Activated naive CD4-positive, alpha-beta T cell (primary cell): ENCODE results near the gene KIAA1755.
"Not testable (repeated sequence)": the region's sequence is repeated elsewhere in the genome, so short reads cannot be mapped to it uniquely, and the experiment has no call there.

Experiments used
- DNase-seq, 4 experiments: peaks; one replicate each; lab custom pipeline; 2025; lab: John Stamatoyannopoulos, UW

KIAA1755 gene

DNA sequence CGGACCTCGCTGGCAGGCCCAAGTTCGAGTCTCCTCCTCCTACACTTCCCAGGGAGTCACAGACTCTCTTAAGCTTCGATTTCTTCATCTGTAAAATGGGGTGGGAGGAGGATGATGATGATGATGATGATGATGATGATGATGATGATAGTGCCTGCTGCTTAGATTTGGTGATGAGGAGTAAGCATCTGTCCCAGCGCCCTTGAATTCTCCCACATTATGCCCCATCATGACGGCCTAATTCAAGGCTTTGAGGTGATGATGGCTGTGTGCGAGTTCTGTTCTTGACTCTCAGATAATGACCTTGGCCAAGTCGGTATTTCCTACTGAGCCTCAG, 487 bp upstream of the KIAA1755 start:
- no peak for DNase-seq

DNA sequence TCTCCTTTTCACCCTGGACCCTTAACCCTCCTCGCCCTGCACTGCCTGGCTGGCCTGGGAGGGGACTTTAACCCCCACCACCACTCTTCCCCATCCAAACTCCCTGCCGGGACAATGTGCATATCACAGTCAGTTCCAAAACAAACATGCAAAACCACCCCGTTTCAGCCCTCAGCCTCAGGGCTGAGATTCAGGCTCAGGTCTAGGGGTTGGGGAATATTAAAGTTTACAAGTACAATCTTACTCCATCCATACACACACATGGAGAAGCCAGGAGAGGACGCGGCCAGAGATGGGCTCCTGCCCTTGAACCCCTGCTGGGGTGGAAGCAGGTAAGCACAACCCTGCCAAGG, 534 bp downstream of the KIAA1755 start:
- no peak for DNase-seq

DNA sequence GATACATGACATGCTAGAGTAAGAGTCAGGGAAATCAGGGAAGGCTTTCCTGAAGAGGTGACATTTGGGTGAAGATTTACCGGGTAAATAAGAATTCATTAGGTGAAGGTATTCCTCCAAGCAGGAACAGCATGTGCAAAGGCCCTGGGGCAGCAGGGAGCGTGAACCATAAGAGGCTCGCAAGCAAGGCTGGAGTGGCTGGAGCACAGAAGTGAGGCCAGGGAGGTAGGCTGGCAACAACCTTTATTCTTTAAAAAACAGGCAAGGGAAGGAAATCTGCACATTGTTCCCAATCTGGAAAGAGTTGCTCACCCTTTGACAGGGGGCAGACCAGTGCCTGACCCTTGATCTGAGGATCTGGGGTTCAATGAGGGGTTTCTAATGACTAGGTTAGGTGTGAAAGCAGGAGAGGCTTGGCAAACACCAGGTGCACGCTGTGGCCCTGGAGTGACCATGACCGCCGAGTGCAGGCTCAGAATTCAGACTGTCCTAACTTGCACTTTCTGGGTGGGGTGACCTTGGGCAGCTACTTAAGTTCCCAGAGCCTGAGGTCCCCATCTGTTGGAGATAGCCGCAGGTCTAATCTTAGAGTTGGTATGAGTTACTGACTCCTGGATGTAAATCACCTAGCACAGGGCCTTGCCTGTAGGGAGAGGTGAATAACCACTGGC, 1.9 kb downstream of the KIAA1755 start:
- DNase-seq: no peak

DNA sequence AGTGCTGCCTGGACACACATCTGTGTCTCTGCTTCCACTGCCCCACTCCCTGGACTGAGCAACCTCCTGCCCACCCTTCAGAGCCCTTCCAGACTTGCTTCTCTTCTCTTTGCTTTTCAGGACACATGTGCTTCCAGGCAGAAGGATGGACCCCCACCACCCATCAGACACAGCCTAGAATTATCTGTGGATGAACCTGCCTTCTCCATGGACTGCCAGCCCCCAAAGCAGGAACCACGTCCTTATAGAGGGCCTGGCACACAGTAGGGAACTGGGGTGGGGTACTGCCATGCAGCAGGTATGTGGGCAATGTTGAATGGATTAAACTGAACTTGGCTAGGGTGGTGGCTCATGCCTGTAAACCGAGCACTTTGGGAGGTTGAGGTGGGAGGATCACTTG, 3.6 kb downstream of the KIAA1755 start:
- no peak for DNase-seq

DNA sequence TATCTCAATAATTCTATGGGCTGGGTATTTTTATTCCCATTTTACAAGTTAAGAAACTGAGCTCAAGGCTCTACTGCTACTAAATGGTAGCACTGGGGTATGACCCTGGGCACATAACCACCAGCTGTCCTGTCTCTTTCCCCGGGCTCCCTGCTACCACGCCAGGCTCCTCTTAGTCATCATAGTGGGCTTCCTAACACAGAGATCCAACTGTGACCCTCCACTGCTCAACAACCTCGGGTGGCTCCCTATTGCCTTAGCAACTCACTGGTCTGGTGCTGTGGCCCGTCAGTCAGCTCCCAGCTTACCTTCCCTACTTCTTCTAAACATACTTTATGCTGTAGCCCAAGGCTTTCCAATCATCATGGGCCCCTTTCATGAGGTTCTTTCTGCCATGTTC, 4.5 kb downstream of the KIAA1755 start:
- no peak for DNase-seq

DNA sequence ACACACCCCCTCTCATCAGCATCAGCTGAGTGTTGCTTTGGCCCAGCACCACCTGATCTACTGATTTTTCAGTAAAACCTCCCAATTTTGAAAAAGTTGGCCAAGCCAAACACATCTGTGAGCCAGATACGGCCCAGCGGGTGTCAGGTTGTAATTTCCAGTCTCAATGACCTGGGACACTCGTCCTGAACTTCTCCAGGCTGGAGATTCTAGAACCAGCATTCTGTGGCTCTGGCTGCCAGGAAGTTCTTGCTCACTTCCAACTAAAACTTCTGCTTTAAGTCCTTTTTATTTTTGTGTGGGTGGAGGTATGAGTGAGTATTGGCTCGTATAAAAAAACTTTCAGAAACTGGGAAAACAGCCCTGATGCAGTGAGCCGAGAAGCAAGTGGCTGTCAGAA, 5.1 kb downstream of the KIAA1755 start:
- DNase-seq: no peak

DNA sequence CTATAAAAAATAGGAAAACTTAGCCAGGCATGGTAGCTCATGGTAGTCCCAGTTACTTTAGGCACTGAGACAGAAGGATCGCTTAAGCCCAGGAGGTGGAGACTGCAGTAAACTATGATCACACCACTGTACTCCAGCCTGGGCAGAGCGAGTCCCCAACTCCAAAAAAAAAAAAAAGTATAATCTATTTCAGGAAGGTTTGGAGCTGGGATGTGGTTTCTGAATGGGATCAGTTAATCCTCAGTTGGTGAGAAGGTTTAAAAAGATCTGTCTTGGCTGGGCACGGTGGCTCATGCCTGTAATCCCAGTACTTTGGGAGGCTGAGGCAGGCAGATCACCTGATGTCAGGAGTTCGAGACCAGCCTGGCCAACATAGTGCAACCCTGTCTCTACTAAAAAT, 5.9 kb downstream of the KIAA1755 start:
- not testable (repeated sequence) for DNase-seq

DNA sequence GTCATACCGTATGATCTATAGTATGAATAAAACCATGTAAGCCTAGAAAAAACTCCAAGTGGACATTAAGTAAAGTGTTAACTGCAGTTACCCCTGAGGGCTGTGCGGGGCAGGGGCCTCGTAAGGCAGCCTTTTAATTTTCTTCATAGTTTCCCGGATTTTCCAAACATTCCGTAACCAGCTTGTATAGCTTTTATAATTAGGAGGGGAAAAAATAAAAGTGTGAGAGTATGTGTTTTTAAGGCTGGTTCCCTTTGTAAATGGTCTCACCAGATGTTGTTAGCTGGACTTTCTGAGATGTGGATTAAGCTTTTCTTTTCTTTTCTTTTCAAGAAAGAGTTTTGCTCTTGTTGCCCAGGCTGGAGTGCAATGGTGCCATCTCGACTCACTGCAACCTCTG, 7.0 kb downstream of the KIAA1755 start:
- DNase-seq: no peak

DNA sequence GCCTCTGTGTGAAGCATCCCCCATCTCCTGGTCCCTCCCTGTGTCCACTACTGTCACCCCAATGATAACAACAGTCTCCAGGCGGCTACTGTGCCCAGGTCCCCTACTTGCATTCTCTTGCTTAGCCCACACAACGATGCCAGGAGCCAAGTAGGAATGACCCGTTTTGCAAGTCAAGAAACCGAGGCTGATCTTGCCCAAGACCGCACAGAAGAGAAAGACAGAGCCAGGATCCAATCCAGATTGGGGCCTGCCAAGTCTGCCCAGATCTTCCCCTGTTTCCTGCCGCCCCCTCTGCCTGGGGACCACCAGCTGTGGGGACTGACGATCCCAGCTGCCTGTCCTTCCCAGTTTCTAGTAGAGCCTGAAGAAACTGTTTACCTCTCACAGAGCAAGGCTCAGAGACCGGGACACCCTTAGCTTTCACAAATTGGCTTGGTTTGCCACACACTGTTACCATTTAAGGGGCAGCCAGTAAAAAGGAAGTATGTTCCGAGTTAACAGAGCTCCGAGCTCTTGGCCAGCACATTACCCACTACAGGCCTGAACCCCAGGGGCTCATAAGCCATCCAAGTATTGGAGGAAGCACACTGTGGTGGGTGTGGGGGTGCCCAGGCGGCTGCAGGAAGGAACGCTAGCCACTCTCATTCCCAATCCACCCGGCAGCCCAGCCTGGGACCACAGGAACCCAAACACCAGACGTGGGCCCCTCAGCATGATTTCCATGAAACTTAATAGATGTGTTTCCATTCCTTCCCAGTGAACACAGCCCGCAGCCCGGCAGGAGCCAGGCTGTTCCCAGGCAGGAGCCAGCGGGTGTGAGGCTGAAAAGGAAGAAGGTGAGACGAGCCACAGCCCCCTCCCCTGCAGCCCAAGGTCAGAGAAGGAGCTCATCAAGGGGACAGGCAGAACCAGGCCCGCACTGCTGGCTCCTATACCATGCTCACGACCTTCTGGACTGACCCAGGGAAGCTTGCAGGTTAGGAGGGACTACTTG, 7.9 kb downstream of the KIAA1755 start:
- no peak for DNase-seq

DNA sequence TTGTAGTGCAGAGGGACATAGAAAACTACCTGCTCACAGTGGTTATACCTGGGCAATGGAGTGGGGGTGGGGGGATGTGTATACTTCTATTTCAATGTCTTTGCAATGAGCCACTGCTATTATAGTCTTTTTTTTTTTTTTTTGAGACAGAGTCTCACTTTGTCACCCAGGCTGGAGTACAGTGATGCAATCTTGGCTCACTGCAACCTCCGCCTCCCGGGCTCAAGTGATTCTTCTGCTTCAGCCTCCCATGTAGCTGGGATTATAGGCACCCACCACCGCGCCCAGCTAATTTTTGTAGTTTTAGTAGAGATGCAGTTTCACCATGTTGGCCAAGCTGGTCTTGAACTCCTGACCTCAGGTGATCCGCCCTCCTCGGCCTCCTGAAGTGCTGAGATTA, 9.1 kb downstream of the KIAA1755 start:
- not testable (repeated sequence) for DNase-seq

DNA sequence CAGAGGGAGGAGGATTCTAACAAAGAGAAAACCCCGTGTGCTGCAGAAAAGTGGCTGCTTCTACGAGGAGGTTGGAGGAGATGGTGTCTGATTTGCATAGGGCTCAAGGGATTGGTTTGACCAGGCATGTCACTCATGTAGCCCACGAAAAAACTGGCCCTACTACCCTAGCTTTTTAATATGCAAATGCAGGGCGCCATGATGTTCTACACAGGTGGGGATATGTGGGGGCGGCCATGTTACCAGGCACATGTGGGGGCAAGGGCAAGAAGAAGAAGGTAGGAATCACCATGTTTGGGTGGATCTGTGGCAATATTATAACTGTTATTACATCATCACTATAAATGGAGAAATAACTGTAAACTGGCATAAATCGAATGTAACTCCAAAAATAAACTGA, 9.9 kb downstream of the KIAA1755 start:
- DNase-seq: no peak

DNA sequence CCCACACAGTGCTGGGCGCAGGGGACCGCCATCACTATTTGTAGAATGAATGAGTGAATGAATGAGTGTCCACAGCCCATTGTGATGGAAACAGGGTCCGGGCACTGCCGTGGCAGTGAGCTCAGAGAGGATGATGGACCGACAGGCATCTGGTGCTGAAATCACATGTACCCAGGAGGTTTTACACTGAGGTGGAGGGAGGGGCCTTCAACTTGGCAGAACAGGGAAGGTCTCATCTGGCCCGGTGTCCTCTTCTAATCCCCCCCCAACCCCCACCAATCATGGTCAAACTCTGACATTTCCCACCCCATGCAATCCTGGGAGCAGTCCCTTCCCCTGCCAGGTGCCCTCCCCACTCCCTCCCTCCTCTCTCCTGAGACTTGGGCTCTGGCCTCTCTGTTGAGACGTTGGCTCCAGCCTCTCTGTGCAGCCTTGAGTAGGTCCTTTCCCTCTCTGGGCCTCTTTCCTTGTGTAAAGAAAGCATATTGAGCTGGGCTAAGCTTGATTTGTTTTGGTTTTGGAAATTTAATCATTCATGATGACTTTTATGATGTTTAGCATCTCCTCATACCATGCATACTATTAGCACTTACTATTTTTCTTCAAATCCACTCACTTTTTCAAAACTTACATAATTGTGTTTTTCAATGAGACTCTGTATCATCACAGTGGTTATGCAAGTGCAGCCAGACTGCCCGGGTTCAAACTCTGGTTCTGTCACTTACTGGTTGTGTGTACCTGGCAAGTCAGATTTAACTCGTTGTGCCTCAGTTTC, 10.8 kb downstream of the KIAA1755 start:
- DNase-seq: no peak

DNA sequence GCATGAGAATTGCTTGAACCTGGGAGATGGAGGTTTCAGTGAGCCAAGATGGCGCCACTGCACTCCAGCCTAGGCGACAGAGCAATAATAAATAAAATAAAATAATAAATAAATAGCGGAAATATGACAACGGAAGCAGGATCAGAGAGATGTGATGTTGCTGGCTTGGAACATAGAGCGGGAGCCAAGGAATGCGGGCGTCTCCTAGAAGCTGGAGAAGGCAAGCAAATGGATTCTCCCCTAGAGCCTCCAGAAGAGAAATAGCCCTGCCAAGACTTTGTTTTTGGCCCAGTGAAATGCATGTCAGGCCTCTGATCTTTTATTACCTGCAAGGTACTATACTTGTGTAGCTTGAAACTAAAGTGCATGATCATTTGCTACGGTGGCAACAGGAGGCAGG, 12.4 kb downstream of the KIAA1755 start:
- DNase-seq: no peak

DNA sequence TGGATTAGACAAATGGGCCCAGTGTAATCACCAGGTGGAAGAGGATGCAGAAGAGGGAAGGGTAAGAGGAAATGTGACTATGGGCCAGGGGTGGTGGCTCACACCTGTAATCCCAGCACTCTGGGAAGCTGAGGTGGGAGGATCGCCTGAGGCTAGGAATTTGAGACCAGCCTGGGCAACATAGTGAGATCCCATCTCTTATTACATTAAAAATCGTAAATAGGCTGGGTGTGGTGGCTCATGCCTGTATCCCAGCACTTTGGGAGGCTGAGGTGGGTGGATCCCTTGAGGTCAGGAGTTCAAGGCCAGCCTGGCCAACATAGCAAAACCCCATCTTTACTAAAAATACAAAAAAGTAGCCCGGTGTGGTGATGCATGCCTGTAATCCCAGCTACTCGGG, 12.8 kb downstream of the KIAA1755 start:
- not testable (repeated sequence) for DNase-seq

DNA sequence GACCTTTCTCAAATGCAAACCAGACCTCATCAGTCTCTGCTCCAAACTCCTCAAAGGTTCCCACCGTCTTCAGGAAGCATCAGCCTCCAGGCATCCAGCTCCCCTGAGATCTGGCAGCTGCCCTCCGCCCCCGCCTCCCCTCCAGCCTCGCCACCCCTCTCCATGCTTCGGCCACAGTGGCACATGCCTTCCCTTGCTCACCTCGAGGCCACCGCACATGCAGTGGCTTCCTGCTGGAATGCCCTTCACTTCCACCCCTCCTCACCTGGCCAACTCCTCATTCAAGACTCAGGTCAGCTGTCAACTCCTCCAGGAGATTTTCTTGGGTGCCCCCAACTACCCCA, 13.4 kb downstream of the KIAA1755 start:
- DNase-seq: no peak

DNA sequence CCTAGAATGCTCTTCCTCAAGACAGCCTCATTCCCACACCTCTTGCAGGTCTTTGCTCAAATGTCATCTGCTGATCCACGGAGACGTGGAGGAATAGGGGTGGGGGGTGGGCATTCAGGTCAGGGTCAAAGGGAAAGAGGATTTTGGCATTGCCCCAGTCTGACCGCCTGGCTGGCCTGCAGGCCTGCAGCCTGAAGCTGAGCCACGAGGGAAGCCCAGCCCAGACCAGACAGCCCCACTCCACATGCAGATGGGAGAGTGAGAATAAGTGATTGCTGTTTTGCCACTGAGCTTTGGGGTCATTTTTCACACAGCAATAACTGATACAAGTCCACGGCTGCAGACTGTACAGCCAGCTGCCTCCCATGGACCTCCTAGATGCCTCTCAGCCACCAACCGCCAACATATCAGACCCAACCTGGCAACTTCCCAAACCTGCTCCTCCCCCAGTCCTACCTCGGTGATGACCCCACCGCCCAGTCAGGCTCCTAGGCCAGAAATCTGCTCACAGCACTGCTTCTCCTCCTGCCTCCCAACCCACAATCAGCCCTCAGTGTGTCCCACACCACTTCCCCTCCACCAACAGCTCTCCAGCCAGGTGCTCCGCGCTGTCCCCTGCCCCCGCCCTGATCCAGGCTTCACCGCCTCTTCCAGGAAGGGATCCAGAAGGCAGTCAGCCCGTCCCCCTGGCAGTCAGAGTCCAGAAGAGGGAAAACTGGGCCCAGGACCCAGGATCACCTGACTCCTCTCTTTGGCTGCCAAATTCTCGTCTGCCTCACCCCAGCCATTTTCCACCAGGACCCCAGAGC, 14.0 kb downstream of the KIAA1755 start:
- DNase-seq: no peak

DNA sequence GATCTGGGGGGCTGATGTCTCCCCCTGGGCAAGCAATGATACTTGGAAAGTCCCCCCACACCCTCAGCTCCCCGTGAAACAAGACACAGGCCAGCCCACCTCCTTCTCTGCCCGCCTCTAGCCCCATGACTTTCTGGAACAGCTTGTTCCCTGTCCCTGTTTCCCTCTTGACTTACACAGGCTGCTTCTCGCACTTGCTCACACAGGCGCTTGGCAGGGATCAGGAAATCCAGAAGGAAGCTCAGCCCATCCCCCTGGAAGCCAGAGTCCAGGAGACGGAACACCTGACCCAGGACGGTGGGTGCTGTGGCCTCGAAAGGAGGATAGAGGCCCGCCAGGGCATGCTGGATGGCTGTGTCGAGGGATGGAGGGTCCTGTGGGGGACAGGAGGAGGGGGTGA, 14.8 kb downstream of the KIAA1755 start:
- no peak for DNase-seq

DNA sequence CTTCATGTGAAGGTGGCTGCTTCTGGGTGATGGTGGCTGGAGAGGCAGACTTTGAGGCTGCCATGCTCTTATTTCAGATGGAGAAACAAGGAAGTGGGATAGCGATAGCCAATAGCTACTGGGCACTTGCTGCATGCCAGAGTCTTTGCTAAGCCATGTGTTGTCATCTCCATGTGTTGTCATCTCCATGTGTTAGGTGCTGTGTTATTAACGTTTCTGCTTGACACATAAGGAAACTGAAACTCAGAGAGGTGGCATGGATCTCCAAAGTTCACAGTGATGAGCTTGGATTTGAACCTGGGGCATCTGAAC, 16.9 kb downstream of the KIAA1755 start:
- no peak for DNase-seq

DNA sequence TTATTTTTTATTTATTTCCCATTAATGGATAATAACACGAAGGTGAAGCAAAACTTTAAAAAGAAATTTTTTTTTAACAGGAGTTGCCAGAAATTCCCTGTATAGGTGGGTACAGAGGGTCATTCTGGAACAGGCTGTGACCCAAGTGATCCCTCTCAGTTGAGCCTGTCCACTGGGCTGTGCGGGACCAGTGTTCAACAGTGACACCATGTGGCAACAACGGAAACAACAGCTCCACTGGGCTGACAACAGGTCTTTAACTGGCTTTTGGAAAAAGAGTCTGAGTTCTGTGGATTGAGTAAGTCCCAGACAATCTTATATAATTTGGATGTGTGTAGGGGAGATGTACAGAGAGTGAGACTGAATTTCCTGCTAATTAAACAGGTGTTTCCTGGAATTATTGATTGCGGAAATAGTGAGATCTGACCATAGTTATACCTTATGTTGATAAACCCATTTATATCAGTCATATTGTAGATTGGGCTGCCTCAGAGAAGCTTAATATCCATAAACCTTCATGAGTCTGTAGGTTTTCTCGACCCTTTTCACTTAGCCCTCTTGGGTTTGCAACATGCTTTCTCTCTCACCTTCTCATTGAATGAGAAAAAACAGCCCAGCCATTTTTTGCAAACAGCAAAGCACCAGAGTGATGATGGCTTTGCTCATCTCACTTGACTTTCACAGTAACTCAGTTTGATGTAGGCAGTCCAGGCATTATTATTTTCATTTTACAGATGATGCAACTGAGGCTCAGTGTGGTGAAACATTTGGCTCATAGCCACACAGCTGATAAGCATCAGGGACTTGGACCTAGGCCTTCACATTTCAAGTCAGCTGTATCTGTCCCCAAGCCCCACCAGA, 17.5 kb downstream of the KIAA1755 start:
- no peak for DNase-seq

DNA sequence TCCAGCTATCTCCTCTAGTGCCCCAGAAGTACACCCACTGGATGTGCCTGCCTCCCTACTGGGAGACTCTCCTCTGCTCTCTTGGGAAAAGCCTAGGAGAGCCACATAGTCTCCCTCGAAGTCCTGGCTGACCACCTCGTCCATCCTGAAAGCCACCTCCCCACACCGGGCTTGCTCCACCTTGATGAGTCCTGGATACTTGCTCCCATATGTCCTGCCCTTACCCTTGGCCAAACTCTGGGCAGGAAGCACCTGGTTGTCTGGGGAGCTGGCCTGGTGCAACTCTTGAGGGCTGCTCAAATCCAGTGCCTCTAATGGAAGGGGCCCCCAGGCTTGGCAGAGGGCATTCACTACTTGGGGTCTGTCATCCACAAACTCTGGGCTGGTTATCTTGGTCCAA, 19.3 kb downstream of the KIAA1755 start:
- no peak for DNase-seq

DNA sequence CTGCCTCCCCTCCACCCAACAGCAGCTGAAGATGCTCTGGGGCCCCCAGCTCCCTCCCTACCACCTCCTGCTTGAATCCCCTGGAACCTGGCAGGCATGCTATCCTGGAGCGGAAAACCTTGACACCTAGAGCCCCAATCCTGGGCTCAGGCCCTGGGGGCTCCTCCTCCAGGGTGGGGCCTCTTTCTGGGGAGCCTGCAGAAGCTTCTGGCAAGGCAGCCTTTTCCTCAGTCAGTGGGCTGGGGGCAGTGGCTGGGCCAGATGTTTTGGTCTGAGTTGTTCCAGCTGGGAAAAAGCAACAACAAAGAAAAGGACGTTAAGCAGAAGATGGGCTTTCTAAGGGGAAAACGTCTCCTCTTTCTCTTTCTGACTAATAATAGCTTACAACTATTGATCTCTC, 21.1 kb downstream of the KIAA1755 start:
- DNase-seq: no peak
